Parathyroid adenoma (tissue), 2 donors: ENCODE data around the gene MAZ.

Source experiments
- H2AFZ ChIP-seq: fragments of 300-600 bp; sonication (generic); one replicate; pipeline ENCODE4 v1.7.0; 2017; ENCODE audit warnings: antibody characterized with exemption, mild to moderate bottlenecking
- H3K27ac ChIP-seq: fragments of 300-600 bp; sonication (generic); one replicate; pipeline ENCODE4 v1.7.0; 2017
- H3K27me3 ChIP-seq: fragments of 300-600 bp; sonication (generic); one replicate; pipeline ENCODE4 v1.7.0; 2017; ENCODE audit warnings: low read length; ENCODE audit not compliant: control insufficient read depth, insufficient read depth
- H3K36me3 ChIP-seq: fragments of 300-600 bp; sonication (generic); one replicate; pipeline ENCODE4 v1.7.0; 2017; ENCODE audit warnings: low read length; ENCODE audit not compliant: control insufficient read depth, insufficient read depth
- H3K4me1 ChIP-seq: fragments of 300-600 bp; sonication (generic); one replicate; pipeline ENCODE4 v1.7.0; 2017; ENCODE audit warnings: control low read depth
- H3K4me2 ChIP-seq: fragments of 300-600 bp; sonication (generic); one replicate; pipeline ENCODE4 v1.7.0; 2017; ENCODE audit warnings: low read length
- H3K4me3 ChIP-seq: fragments of 300-600 bp; sonication (generic); one replicate; pipeline ENCODE4 v1.7.0; 2017; ENCODE audit warnings: low read depth, low read length
- H3K79me2 ChIP-seq: fragments of 300-600 bp; sonication (generic); one replicate; pipeline ENCODE4 v1.7.0; 2017; ENCODE audit warnings: control low read depth
- H3K9ac ChIP-seq: fragments of 300-600 bp; sonication (generic); one replicate; pipeline ENCODE4 v1.7.0; 2017; ENCODE audit warnings: mild to moderate bottlenecking
- H3K9me3 ChIP-seq: fragments of 300-600 bp; sonication (generic); one replicate; pipeline ENCODE4 v1.7.0; 2017; ENCODE audit warnings: low read length; ENCODE audit not compliant: control insufficient read depth
- TF ChIP-seq, protein P1 (sequence below): fragments of 300-600 bp; sonication (generic); IDR thresholded peaks from one replicate; pipeline ENCODE4 v1.7.0; 2017; ENCODE audit warnings: antibody characterized with exemption, mild to moderate bottlenecking
- donor health status: primary hyperparathyroidism.

Gene MAZ

GRCh38 chr16:29819506-29819905 is 13.2 kb downstream of the MAZ start:
- peak overlapping the region; percentile 93 for H3K27ac ChIP-seq
- H3K9ac ChIP-seq, result no peak overlapping the region
- H3K9me3 ChIP-seq, result no peaks in the 10 kb centered on the region
- H3K79me2 ChIP-seq, result peaks cover 34% of the 10 kb centered on the region
- H3K4me2 ChIP-seq, result no peak overlapping the region
- TF ChIP-seq, protein P1, sequence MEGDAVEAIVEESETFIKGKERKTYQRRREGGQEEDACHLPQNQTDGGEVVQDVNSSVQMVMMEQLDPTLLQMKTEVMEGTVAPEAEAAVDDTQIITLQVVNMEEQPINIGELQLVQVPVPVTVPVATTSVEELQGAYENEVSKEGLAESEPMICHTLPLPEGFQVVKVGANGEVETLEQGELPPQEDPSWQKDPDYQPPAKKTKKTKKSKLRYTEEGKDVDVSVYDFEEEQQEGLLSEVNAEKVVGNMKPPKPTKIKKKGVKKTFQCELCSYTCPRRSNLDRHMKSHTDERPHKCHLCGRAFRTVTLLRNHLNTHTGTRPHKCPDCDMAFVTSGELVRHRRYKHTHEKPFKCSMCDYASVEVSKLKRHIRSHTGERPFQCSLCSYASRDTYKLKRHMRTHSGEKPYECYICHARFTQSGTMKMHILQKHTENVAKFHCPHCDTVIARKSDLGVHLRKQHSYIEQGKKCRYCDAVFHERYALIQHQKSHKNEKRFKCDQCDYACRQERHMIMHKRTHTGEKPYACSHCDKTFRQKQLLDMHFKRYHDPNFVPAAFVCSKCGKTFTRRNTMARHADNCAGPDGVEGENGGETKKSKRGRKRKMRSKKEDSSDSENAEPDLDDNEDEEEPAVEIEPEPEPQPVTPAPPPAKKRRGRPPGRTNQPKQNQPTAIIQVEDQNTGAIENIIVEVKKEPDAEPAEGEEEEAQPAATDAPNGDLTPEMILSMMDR, result no peak
- no peaks in the 10 kb centered on the region for H3K27me3 ChIP-seq
- H3K4me3 ChIP-seq, result no peak overlapping the region
- no peaks in the 10 kb centered on the region for H3K36me3 ChIP-seq
- H3K4me1 ChIP-seq, result peaks cover 19% of the 10 kb centered on the region
- H2AFZ ChIP-seq, result no peak overlapping the region

- peaks cover 14% of the 10 kb centered on the region for H3K4me1 ChIP-seq
- peaks cover 39% of the 10 kb centered on the region for H3K79me2 ChIP-seq
- no peaks in the 10 kb centered on the region for H3K9me3 ChIP-seq
- TF ChIP-seq, protein P1, result no peak
- no peaks in the 10 kb centered on the region for H3K27me3 ChIP-seq
- H2AFZ ChIP-seq, result peak within 1 kb of the TSS; percentile 72
- peak within 1 kb of the TSS; percentile 76 for H3K4me2 ChIP-seq
- peak within 1 kb of the TSS; percentile 43 for H3K9ac ChIP-seq
- H3K36me3 ChIP-seq, result no peaks in the 10 kb centered on the region
- peak within 1 kb of the TSS; percentile 68 for H3K4me3 ChIP-seq
- H3K27ac ChIP-seq, result peak within 1 kb of the TSS; percentile 93
These were observed 14.0 kb downstream of the MAZ start, which contains the start of gene MVP for GRCh38 chr16:29820271-29820701. Gene MVP, plus strand, starts transcription at chr16:29820462. Its CDS starts 10,088 bp downstream, at chr16:29830550.

GRCh38 chr16:29820730-29821642 is 14.7 kb downstream of the MAZ start:
- H3K36me3 ChIP-seq, result no peaks in the 10 kb centered on the region
- TF ChIP-seq, protein P1, result no peak
- H3K4me1 ChIP-seq, result peaks cover 14% of the 10 kb centered on the region
- H3K27ac ChIP-seq, result peak overlapping the region; percentile 93
- peak overlapping the region; percentile 76 for H3K4me2 ChIP-seq
- no peaks in the 10 kb centered on the region for H3K9me3 ChIP-seq
- peaks cover 46% of the 10 kb centered on the region for H3K79me2 ChIP-seq
- peak overlapping the region; percentile 72 for H2AFZ ChIP-seq
- no peaks in the 10 kb centered on the region for H3K27me3 ChIP-seq
- peak overlapping the region; percentile 43 for H3K9ac ChIP-seq
- H3K4me3 ChIP-seq, result peak overlapping the region; percentile 68

DNA sequence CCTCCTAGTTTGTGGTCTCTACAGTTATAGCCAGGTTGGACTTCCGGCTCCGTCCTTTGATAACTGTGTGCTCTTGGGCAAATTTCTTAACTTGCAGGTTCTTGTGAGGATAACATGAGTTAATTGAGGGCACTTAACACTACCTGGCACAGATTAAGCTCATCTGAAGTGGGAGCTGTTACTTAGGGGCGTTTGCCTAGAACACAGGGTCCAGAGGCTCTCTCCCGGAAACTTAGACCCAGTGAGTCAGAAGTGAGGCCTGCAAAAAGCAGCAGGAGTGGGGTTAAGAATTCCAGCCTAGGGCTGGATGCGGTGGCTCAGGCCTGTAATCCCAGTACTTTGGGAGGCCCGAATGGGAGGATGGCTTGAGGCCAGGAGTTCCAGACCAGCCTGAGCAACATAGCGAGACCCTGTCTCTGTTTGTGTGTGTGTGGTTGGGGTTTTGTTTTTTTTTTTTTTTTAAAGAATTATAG is 15.3 kb downstream of the MAZ start:
- H3K9me3 ChIP-seq, result no peaks in the 10 kb centered on the region
- no peaks in the 10 kb centered on the region for H3K36me3 ChIP-seq
- no peaks in the 10 kb centered on the region for H3K27me3 ChIP-seq
- TF ChIP-seq, protein P1, result no peak
- peaks cover 14% of the 10 kb centered on the region for H3K4me1 ChIP-seq
- peak overlapping the region; percentile 68 for H3K4me3 ChIP-seq
- peaks cover 53% of the 10 kb centered on the region for H3K79me2 ChIP-seq
- H3K9ac ChIP-seq, result no peak overlapping the region
- peak overlapping the region; percentile 76 for H3K4me2 ChIP-seq
- peak overlapping the region; percentile 72 for H2AFZ ChIP-seq
- H3K27ac ChIP-seq, result peak overlapping the region; percentile 93
